K562 (cell line): ENCODE results near the gene POLR2C. TPM values are rescaled to one million over a fixed set of nuclear protein-coding genes. Genes with fewer than 3 reads are reported as not detected.

Source experiments
- ATAC-seq: fragments of 200-7000 bp; cut with Tn5 transposase; 3 replicates; pipeline ENCODE4 v1.9.1; 2020; ENCODE audit warnings: moderate library complexity
- BruUV-seq: library from RNA; stranded (reverse); fragments of 400-500 nt; replicated peaks from 2 replicates; lab custom pipeline; 2021; lab: Mats Ljungman, UMichigan
- CTCF ChIA-PET: fragments of 300-600 bp; formaldehyde crosslinking; extraction: SDS; loops from one replicate; lab custom pipeline; 2021; ENCODE audit warnings: low intra/inter-chr PET ratio; lab: Yijun Ruan, JAX
- POLR2A ChIA-PET: fragments of 300-600, 350-650 bp; sonication (Branson Sonifier 250); formaldehyde crosslinking; extraction: SDS; loops from one replicate; lab custom pipeline; 2021; ENCODE audit warnings: antibody characterized with exemption, inconsistent platforms; lab: Yijun Ruan, JAX
- DNase-seq, 4 experiments: peaks; one replicate each; pipeline versions ENCODE4 v3.0.0 to v3.0.0-alpha.2; 2011 to 2018; ENCODE audit warnings: low spot score in 3 of 4, mixed read lengths in 3 of 4; ENCODE audit errors: extremely low read depth in 1 of 4
- FAIRE-seq: peaks from 2 replicates; lab custom pipeline; 2011; peaks lifted over from hg19 to GRCh38; lab: Jason Lieb, UNC
- H2AFZ ChIP-seq: 2 replicates; pipeline ENCODE4 v1.6.0; 2011; ENCODE audit warnings: low read depth, low read length, control low read depth, inconsistent platforms
- H3K27ac ChIP-seq: fragments of 200-600 bp; 3 replicates; pipeline ENCODE4 v1.8.0; 2011; ENCODE audit warnings: low read depth, mild to moderate bottlenecking, control low read depth, inconsistent platforms, low read length, moderate library complexity, mixed read lengths; ENCODE audit errors: extremely low read depth
- H3K27me3 ChIP-seq, 2 experiments: fragments of 300-600 bp in 1 of 2; 2 replicates in 1 of 2; 3 replicates in 1 of 2; pipeline versions ENCODE4 v1.6.0 to v1.8.0; 2011; ENCODE audit warnings: inconsistent platforms in 2 of 2, low read length in 2 of 2, mild to moderate bottlenecking in 1 of 2, mixed read lengths in 1 of 2, moderate library complexity in 1 of 2; ENCODE audit not compliant: control insufficient read depth in 2 of 2, insufficient read depth in 2 of 2
- H3K36me3 ChIP-seq: fragments of 300-600 bp; 3 replicates; pipeline ENCODE4 v1.8.0; 2011; ENCODE audit warnings: mild to moderate bottlenecking, low read length, inconsistent platforms; ENCODE audit not compliant: control insufficient read depth, insufficient read depth
- H3K4me1 ChIP-seq, 2 experiments: fragments of 200-600 bp in 1 of 2; replicated peaks in 1 of 2; 2 replicates in 1 of 2; 3 replicates in 1 of 2; pipeline versions ENCODE4 v1.5.1 to v1.8.0; 2011; ENCODE audit warnings: inconsistent platforms in 2 of 2, low read length in 2 of 2, mild to moderate bottlenecking in 1 of 2, mixed read lengths in 1 of 2, moderate library complexity in 1 of 2; ENCODE audit not compliant: control insufficient read depth in 2 of 2, insufficient read depth in 2 of 2
- H3K4me2 ChIP-seq: 2 replicates; pipeline ENCODE4 v1.6.1; 2011; ENCODE audit warnings: low read length, control low read depth, inconsistent platforms, mixed read lengths; ENCODE audit not compliant: insufficient read depth
- H3K4me3 ChIP-seq: fragments of 200-600 bp; sonication (generic), shearing (Covaris generic); 2 replicates; pipeline ENCODE4 v1.5.1; 2016; ENCODE audit warnings: control low read depth, inconsistent platforms
- H3K79me2 ChIP-seq: fragments of 200-600 bp; 3 replicates; pipeline ENCODE4 v1.8.0; 2011; ENCODE audit warnings: low read length, inconsistent platforms; ENCODE audit not compliant: control insufficient read depth, insufficient read depth
- H3K9ac ChIP-seq, 2 experiments: 2 replicates each; pipeline versions ENCODE4 v1.6.0 to v1.6.1; 2011; ENCODE audit warnings: low read depth in 2 of 2, low read length in 2 of 2, control low read depth in 1 of 2, inconsistent platforms in 1 of 2, mild to moderate bottlenecking in 1 of 2, mixed read lengths in 1 of 2; ENCODE audit not compliant: insufficient read depth in 1 of 2
- H3K9me1 ChIP-seq: one replicate; pipeline ENCODE4 v1.6.0; 2011; ENCODE audit warnings: inconsistent platforms, mild to moderate bottlenecking, low read length, moderate library complexity; ENCODE audit not compliant: control insufficient read depth, insufficient read depth
- H3K9me3 ChIP-seq: replicated peaks from 2 replicates; pipeline ENCODE4 v1.5.1; 2011; ENCODE audit warnings: low read depth, low read length, inconsistent platforms; ENCODE audit not compliant: control insufficient read depth, insufficient read depth
- H4K20me1 ChIP-seq: replicated peaks from 2 replicates; pipeline ENCODE4 v1.6.1; 2011; ENCODE audit warnings: low read length, inconsistent platforms, mixed read lengths; ENCODE audit not compliant: control insufficient read depth, insufficient read depth
- ADNP ChIP-seq: fragments of 200-800 bp; sonication (Bioruptor generic); IDR thresholded peaks from 2 replicates; pipeline ENCODE4 v1.6.1; 2016; ENCODE audit warnings: missing genetic modification characterization, missing compliant biosample characterization
- BRF1 ChIP-seq: IDR thresholded peaks from 3 replicates; pipeline ENCODE4 v1.6.1; 2011; ENCODE audit warnings: borderline replicate concordance, mild to moderate bottlenecking; ENCODE audit not compliant: insufficient read length; ENCODE audit errors: extremely low read depth
- KDM4B ChIP-seq, 2 experiments: fragments of 450-650 bp in 1 of 2; sonication (generic) in 1 of 2; IDR thresholded peaks; 2 replicates each; pipeline ENCODE4 v1.6.1; 2016 to 2017; ENCODE audit warnings: borderline replicate concordance in 2 of 2, antibody characterized with exemption in 1 of 2, low read depth in 1 of 2, mild to moderate bottlenecking in 1 of 2
- KDM5B ChIP-seq: fragments of 200-600 bp; sonication (generic); IDR thresholded peaks from 2 replicates; pipeline ENCODE4 v1.6.1; 2012; ENCODE audit warnings: low read depth, mild to moderate bottlenecking, moderate library complexity, low read length, control low read depth, inconsistent platforms; ENCODE audit not compliant: insufficient replicate concordance
- MEIS2 ChIP-seq: fragments of 450-650 bp; IDR thresholded peaks from 2 replicates; pipeline ENCODE4 v1.6.1; 2014; ENCODE audit warnings: mild to moderate bottlenecking; ENCODE audit not compliant: partially characterized antibody
- MYNN ChIP-seq, 2 experiments: sonication (generic); formaldehyde crosslinking in 1 of 2; IDR thresholded peaks; 2 replicates each; pipeline versions ENCODE4 v1.5.0 to v1.6.1; 2016 to 2020; ENCODE audit warnings: antibody characterized with exemption in 1 of 2, missing genetic modification reagents in 1 of 2
- PKNOX1 ChIP-seq: fragments of 450-650 bp; IDR thresholded peaks from 2 replicates; pipeline ENCODE4 v1.6.1; 2016
- RBFOX2 ChIP-seq: fragments of 200-400 bp; formaldehyde crosslinking; IDR thresholded peaks from 2 replicates; pipeline ENCODE4 v1.6.1; 2017; ENCODE audit warnings: low read depth, mild to moderate bottlenecking, low read length, moderate library complexity
- ZNF197 ChIP-seq: fragments of 200-800 bp; sonication (Bioruptor generic); IDR thresholded peaks from 2 replicates; pipeline ENCODE4 v1.6.1; 2016; ENCODE audit warnings: low read depth, missing genetic modification characterization, missing compliant biosample characterization
- ZNF24 ChIP-seq: fragments of 450-650 bp; IDR thresholded peaks from 2 replicates; pipeline ENCODE4 v1.6.1; 2016
- WGBS: fragments of 100-300 bp; shearing (Covaris generic); methylation state at CpG from one replicate; pipeline ENCODE4 v1.1.6; 2016; ENCODE audit warnings: low coverage, mixed read lengths; ENCODE audit not compliant: insufficient coverage; ENCODE audit errors: missing lambda C conversion rate; 5-methylcytosine and 5-hydroxymethylcytosine counted together
- in situ Hi-C: fragments of 300-500 bp; cut with MboI; formaldehyde crosslinking; loops from 4 replicates; pipeline ENCODE4 v1.15.0; 2018; ENCODE audit warnings: inconsistent platforms, mixed read lengths
- intact Hi-C: fragments of 100-400 bp; cut with micrococcal nuclease; formaldehyde crosslinking; loops from 2 replicates; pipeline ENCODE4 v1.14.2; 2022
- polyA plus RNA-seq, 8 experiments: library from polyadenylated mRNA; depleted of rRNA in 4 of 8; stranded (reverse) in 5 of 8; unstranded in 3 of 8; fragments of >200 nt; fragmentation: Nextera tagmentation in 2 of 8; fragmentation: Illumina TruSeq in 1 of 8; extraction: Ambion mirVana in 2 of 8; extraction: Trizol in 1 of 8; gene quantifications; 2 replicates each; pipeline versions ENCODE4 v1.2.1 to v1.2.3, GENCODE V29; 2011 to 2014; ENCODE audit warnings: inconsistent platforms in 1 of 8, missing spikeins in 1 of 8
- total RNA-seq, 7 experiments: library from RNA; depleted of rRNA in 6 of 7; stranded (reverse); fragments of >200 nt in 6 of 7; fragmentation: Illumina TruSeq in 2 of 7; extraction: Trizol in 2 of 7; gene quantifications; 2 replicates each; pipeline versions ENCODE4 v1.2.1 to v1.2.3, GENCODE V29; 2011 to 2021; ENCODE audit warnings: low replicate concordance in 1 of 7
- TF ChIP-seq, protein P1 (sequence below): fragments of 450-650 bp; formaldehyde crosslinking; IDR thresholded peaks from 2 replicates; pipeline ENCODE4 v1.4.0; 2020; ENCODE audit warnings: mild to moderate bottlenecking, moderate library complexity
- TF ChIP-seq, protein P2 (sequence below): fragments of 450-650 bp; IDR thresholded peaks from 2 replicates; pipeline ENCODE4 v1.6.1; 2018; ENCODE audit warnings: mild to moderate bottlenecking, low read depth; ENCODE audit not compliant: partially characterized antibody
- TF ChIP-seq, protein P3 (sequence below): sonication (generic); formaldehyde crosslinking; IDR thresholded peaks from 2 replicates; pipeline ENCODE4 v1.8.1; 2022; ENCODE audit warnings: missing genetic modification reagents
- TF ChIP-seq, protein P4 (sequence below), 2 experiments: fragments of 450-650 bp in 1 of 2; sonication (generic) in 1 of 2; formaldehyde crosslinking in 1 of 2; IDR thresholded peaks in 1 of 2; conservative IDR thresholded peaks in 1 of 2; 2 replicates each; pipeline versions ENCODE4 v1.6.1 to v1.8.1; 2016 to 2023; ENCODE audit warnings: mild to moderate bottlenecking in 2 of 2, moderate library complexity in 2 of 2, inconsistent platforms in 1 of 2, missing genetic modification reagents in 1 of 2

The POLR2C gene
- total and polyA plus RNA-seq, 9 of the 15 experiments (the other 6 are each of a cell fraction or from before 2014, with no cell fraction given) = 70.3 to 163 (median 92.3) TPM

GRCh38 chr16:57477531-57478202, 15.2 kb downstream of the POLR2C start:
- Histone ChIP-seq H3K36me3 (peaks cover 14% of the 10 kb centered on the region; the same call in 1 of the 3 replicates), H3K4me2 (no peak overlapping the region), H3K9me1 (no peaks in the 10 kb centered on the region), H3K4me1 (peaks cover 21 to 48% of the 10 kb centered on the region in 2 experiments), H3K9me3 (no peaks in the 10 kb centered on the region), H4K20me1 (no peaks in the 10 kb centered on the region), H2AFZ (no peak overlapping the region), H3K9ac (peak overlapping the region in 1 of 2 experiments; percentile 65; a peak in 2 of 4 replicates), H3K27ac (no peak overlapping the region), H3K79me2 (no peaks in the 10 kb centered on the region), H3K4me3 (no peak overlapping the region), H3K27me3 (no peaks in the 10 kb centered on the region)
- FAIRE-seq (no peak), DNase-seq (no peak), ATAC-seq (no peak)
- intact Hi-C loops = no loop called here
- no TSS peak for BruUV-seq
- ChIA-PET CTCF (no interaction called here), POLR2A (interaction anchor here (1.0 kb wide), 1 partner anchor 8 kb away, joined by 3 read pairs; no protein-coding TSS in a partner anchor)
- in situ Hi-C loops = loop anchor here (5.0 kb wide), 1 partner anchor 40 kb away; no protein-coding TSS in a partner anchor
- 64% methylated on average over 8 of the region's 9 CpGs for WGBS
- TF ChIP-seq KDM5B = no peak
- TF ChIP-seq MYNN (IDR thresholded peaks at IDR 0.05) = no peak
- TF ChIP-seq MYNN (CRISPR knock-in tag; IDR thresholded peaks at IDR 0.05) = no peak
- TF ChIP-seq ZNF197 (CRISPR knock-in tag) = no peak
- TF ChIP-seq MEIS2 = no peak
- TF ChIP-seq ZNF24 = no peak
- no peak for TF ChIP-seq ADNP
- no peak for TF ChIP-seq BRF1
- TF ChIP-seq, protein P1, sequence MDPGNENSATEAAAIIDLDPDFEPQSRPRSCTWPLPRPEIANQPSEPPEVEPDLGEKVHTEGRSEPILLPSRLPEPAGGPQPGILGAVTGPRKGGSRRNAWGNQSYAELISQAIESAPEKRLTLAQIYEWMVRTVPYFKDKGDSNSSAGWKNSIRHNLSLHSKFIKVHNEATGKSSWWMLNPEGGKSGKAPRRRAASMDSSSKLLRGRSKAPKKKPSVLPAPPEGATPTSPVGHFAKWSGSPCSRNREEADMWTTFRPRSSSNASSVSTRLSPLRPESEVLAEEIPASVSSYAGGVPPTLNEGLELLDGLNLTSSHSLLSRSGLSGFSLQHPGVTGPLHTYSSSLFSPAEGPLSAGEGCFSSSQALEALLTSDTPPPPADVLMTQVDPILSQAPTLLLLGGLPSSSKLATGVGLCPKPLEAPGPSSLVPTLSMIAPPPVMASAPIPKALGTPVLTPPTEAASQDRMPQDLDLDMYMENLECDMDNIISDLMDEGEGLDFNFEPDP (CRISPR knock-in tag) = no peak
- no peak for TF ChIP-seq PKNOX1
- TF ChIP-seq, protein P2, sequence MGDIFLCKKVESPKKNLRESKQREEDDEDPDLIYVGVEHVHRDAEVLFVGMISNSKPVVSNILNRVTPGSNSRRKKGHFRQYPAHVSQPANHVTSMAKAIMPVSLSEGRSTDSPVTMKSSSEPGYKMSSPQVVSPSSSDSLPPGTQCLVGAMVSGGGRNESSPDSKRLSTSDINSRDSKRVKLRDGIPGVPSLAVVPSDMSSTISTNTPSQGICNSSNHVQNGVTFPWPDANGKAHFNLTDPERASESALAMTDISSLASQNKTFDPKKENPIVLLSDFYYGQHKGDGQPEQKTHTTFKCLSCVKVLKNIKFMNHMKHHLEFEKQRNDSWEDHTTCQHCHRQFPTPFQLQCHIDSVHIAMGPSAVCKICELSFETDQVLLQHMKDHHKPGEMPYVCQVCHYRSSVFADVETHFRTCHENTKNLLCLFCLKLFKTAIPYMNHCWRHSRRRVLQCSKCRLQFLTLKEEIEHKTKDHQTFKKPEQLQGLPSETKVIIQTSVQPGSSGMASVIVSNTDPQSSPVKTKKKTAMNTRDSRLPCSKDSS = no peak
- TF ChIP-seq, protein P3, sequence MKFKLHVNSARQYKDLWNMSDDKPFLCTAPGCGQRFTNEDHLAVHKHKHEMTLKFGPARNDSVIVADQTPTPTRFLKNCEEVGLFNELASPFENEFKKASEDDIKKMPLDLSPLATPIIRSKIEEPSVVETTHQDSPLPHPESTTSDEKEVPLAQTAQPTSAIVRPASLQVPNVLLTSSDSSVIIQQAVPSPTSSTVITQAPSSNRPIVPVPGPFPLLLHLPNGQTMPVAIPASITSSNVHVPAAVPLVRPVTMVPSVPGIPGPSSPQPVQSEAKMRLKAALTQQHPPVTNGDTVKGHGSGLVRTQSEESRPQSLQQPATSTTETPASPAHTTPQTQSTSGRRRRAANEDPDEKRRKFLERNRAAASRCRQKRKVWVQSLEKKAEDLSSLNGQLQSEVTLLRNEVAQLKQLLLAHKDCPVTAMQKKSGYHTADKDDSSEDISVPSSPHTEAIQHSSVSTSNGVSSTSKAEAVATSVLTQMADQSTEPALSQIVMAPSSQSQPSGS (CRISPR knock-in tag) = no peak
- TF ChIP-seq, protein P4, sequence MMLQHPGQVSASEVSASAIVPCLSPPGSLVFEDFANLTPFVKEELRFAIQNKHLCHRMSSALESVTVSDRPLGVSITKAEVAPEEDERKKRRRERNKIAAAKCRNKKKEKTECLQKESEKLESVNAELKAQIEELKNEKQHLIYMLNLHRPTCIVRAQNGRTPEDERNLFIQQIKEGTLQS (IDR thresholded peaks at IDR 0.05) = no peak
- TF ChIP-seq, protein P4 (CRISPR knock-in tag; conservative IDR thresholded peaks at IDR 0.05) = no peak
- TF ChIP-seq RBFOX2 = no peak
- TF ChIP-seq KDM4B (IDR thresholded peaks at IDR 0.05; ENCODE audit: borderline replicate concordance in 2 of 2, low read depth in 1 of 2) = no peak
